ENCODE results near the gene PDZD2. TPM values are rescaled to one million over a fixed set of nuclear protein-coding genes. Genes with fewer than 3 reads are reported as not detected.

Gene PDZD2
- total RNA-seq, 1 donor = 0.36 TPM

- Histone ChIP-seq H3K27ac (ENCODE audit: low read depth, low read length) (no peak overlapping the region), H3K4me2 (ENCODE audit: insufficient read depth, low read length) (no peak overlapping the region), H3K9me3 (ENCODE audit: low read depth, low read length) (no peaks in the 10 kb centered on the region), H4K20me1 (ENCODE audit: insufficient read depth, low read length) (no peaks in the 10 kb centered on the region), H2AFZ (ENCODE audit: low read length) (no peak overlapping the region), H3K4me3 (ENCODE audit: insufficient read depth, low read length) (no peak overlapping the region), H3K27me3 (ENCODE audit: insufficient read depth, low read length) (no peaks in the 10 kb centered on the region), H3K36me3 (ENCODE audit: insufficient read depth, low read length) (no peaks in the 10 kb centered on the region), H3K79me2 (ENCODE audit: insufficient read depth, low read length) (no peaks in the 10 kb centered on the region), H3K4me1 (ENCODE audit: insufficient read depth, low read length) (no peaks in the 10 kb centered on the region)
- no peak for TF ChIP-seq CTCF (IDR thresholded peaks at IDR 0.05; ENCODE audit: extremely low read depth, low read depth, low read length)
- no peak for DNase-seq (ENCODE audit: insufficient read length, low spot score, missing footprints)
These were observed 194.0 kb downstream of the PDZD2 start for GRCh38 chr5:31832966-31833365.

GRCh38 chr5:31833710-31834109, 194.8 kb downstream of the PDZD2 start:
- Histone ChIP-seq H3K4me2 (ENCODE audit: insufficient read depth, low read length) (no peak overlapping the region), H3K4me3 (ENCODE audit: insufficient read depth, low read length) (no peak overlapping the region), H3K79me2 (ENCODE audit: insufficient read depth, low read length) (no peaks in the 10 kb centered on the region), H3K4me1 (ENCODE audit: insufficient read depth, low read length) (no peaks in the 10 kb centered on the region), H4K20me1 (ENCODE audit: insufficient read depth, low read length) (no peaks in the 10 kb centered on the region), H2AFZ (ENCODE audit: low read length) (no peak overlapping the region), H3K9me3 (ENCODE audit: low read depth, low read length) (no peaks in the 10 kb centered on the region), H3K27ac (ENCODE audit: low read depth, low read length) (no peak overlapping the region), H3K36me3 (ENCODE audit: insufficient read depth, low read length) (no peaks in the 10 kb centered on the region), H3K27me3 (ENCODE audit: insufficient read depth, low read length) (no peaks in the 10 kb centered on the region)
- DNase-seq (ENCODE audit: insufficient read length, low spot score, missing footprints) = no peak
- TF ChIP-seq CTCF (IDR thresholded peaks at IDR 0.05; ENCODE audit: extremely low read depth, low read depth, low read length) = no peak

GRCh38 chr5:31844622-31845345, 205.9 kb downstream of the PDZD2 start:
- Histone ChIP-seq H3K4me2 (ENCODE audit: insufficient read depth, low read length) (no peak overlapping the region), H3K27ac (ENCODE audit: low read depth, low read length) (no peak overlapping the region), H3K36me3 (ENCODE audit: insufficient read depth, low read length) (no peaks in the 10 kb centered on the region), H3K4me3 (ENCODE audit: insufficient read depth, low read length) (no peak overlapping the region), H3K9me3 (ENCODE audit: low read depth, low read length) (no peaks in the 10 kb centered on the region), H3K4me1 (ENCODE audit: insufficient read depth, low read length) (no peaks in the 10 kb centered on the region), H3K27me3 (ENCODE audit: insufficient read depth, low read length) (peaks cover 26% of the 10 kb centered on the region), H4K20me1 (ENCODE audit: insufficient read depth, low read length) (no peaks in the 10 kb centered on the region), H2AFZ (ENCODE audit: low read length) (no peak overlapping the region), H3K79me2 (ENCODE audit: insufficient read depth, low read length) (no peaks in the 10 kb centered on the region)
- TF ChIP-seq CTCF (IDR thresholded peaks at IDR 0.05; ENCODE audit: extremely low read depth, low read depth, low read length) = no peak
- no peak for DNase-seq (ENCODE audit: insufficient read length, low spot score, missing footprints)

GRCh38 chr5:31845361-31845760, 206.4 kb downstream of the PDZD2 start:
- Histone ChIP-seq H3K36me3 (ENCODE audit: insufficient read depth, low read length) (no peaks in the 10 kb centered on the region), H3K9me3 (ENCODE audit: low read depth, low read length) (no peaks in the 10 kb centered on the region), H4K20me1 (ENCODE audit: insufficient read depth, low read length) (no peaks in the 10 kb centered on the region), H3K4me2 (ENCODE audit: insufficient read depth, low read length) (no peak overlapping the region), H2AFZ (ENCODE audit: low read length) (no peak overlapping the region), H3K4me3 (ENCODE audit: insufficient read depth, low read length) (no peak overlapping the region), H3K4me1 (ENCODE audit: insufficient read depth, low read length) (no peaks in the 10 kb centered on the region), H3K27ac (ENCODE audit: low read depth, low read length) (no peak overlapping the region), H3K27me3 (ENCODE audit: insufficient read depth, low read length) (peaks cover 26% of the 10 kb centered on the region), H3K79me2 (ENCODE audit: insufficient read depth, low read length) (no peaks in the 10 kb centered on the region)
- no peak for TF ChIP-seq CTCF (IDR thresholded peaks at IDR 0.05; ENCODE audit: extremely low read depth, low read depth, low read length)
- DNase-seq (ENCODE audit: insufficient read length, low spot score, missing footprints) = no peak
